ENCODE measurements around the gene GTF2A1L. TPM values are rescaled to one million over a fixed set of nuclear protein-coding genes. Genes with fewer than 3 reads are reported as not detected.

Gene GTF2A1L
- total RNA-seq, 1 donor from 2014 or later: not detected

GRCh38 chr2:48597492-48597891 is 20.2 kb upstream of the GTF2A1L start:
- Mint-ChIP-seq H3K27ac (ENCODE audit: unreplicated experiment) (no peak overlapping the region), H3K9me3 (ENCODE audit: low read depth) (no peaks in the 10 kb centered on the region), H3K4me1 (ENCODE audit: low read depth) (no peaks in the 10 kb centered on the region), H3K4me3 (ENCODE audit: unreplicated experiment) (no peak overlapping the region), H3K27me3 (ENCODE audit: low read depth) (no peaks in the 10 kb centered on the region), H3K36me3 (ENCODE audit: low read depth) (no peaks in the 10 kb centered on the region)
- DNase-seq (ENCODE audit: low spot score): no peak
- no peak for TF ChIP-seq CTCF (IDR thresholded peaks at IDR 0.05)

- H3K4me3 Mint-ChIP-seq (ENCODE audit: unreplicated experiment): no peak overlapping the region
- peaks cover 5% of the 10 kb centered on the region for H3K36me3 Mint-ChIP-seq (ENCODE audit: low read depth)
- no peaks in the 10 kb centered on the region for H3K9me3 Mint-ChIP-seq (ENCODE audit: low read depth)
- peak; percentile 91 for TF ChIP-seq CTCF (IDR thresholded peaks at IDR 0.05)
- H3K4me1 Mint-ChIP-seq (ENCODE audit: low read depth): no peaks in the 10 kb centered on the region
- no peak overlapping the region for H3K27ac Mint-ChIP-seq (ENCODE audit: unreplicated experiment)
- no peaks in the 10 kb centered on the region for H3K27me3 Mint-ChIP-seq (ENCODE audit: low read depth)
- DNase-seq (ENCODE audit: low spot score): no peak
These were observed 17.3 kb upstream of the GTF2A1L start for GRCh38 chr2:48600204-48600813.

- H3K4me3 Mint-ChIP-seq (ENCODE audit: unreplicated experiment): no peak overlapping the region
- no peak overlapping the region for H3K27ac Mint-ChIP-seq (ENCODE audit: unreplicated experiment)
- DNase-seq (ENCODE audit: low spot score): no peak
- no peaks in the 10 kb centered on the region for H3K9me3 Mint-ChIP-seq (ENCODE audit: low read depth)
- TF ChIP-seq CTCF (IDR thresholded peaks at IDR 0.05): no peak
- H3K4me1 Mint-ChIP-seq (ENCODE audit: low read depth): no peaks in the 10 kb centered on the region
- no peaks in the 10 kb centered on the region for H3K27me3 Mint-ChIP-seq (ENCODE audit: low read depth)
- H3K36me3 Mint-ChIP-seq (ENCODE audit: low read depth): peaks cover 5% of the 10 kb centered on the region
These were observed 16.7 kb upstream of the GTF2A1L start for GRCh38 chr2:48600917-48601316.

- no peak for DNase-seq (ENCODE audit: low spot score)
- Mint-ChIP-seq H3K4me3 (ENCODE audit: unreplicated experiment) (no peak overlapping the region), H3K27ac (ENCODE audit: unreplicated experiment) (no peak overlapping the region), H3K9me3 (ENCODE audit: low read depth) (no peaks in the 10 kb centered on the region), H3K36me3 (ENCODE audit: low read depth) (peaks cover 5% of the 10 kb centered on the region), H3K27me3 (ENCODE audit: low read depth) (no peaks in the 10 kb centered on the region), H3K4me1 (ENCODE audit: low read depth) (no peaks in the 10 kb centered on the region)
- TF ChIP-seq CTCF (IDR thresholded peaks at IDR 0.05): peak; percentile 51
These were observed 16.3 kb upstream of the GTF2A1L start for GRCh38 chr2:48601349-48601748.

GRCh38 chr2:48605482-48606175 is 12.0 kb upstream of the GTF2A1L start:
- no peak overlapping the region for H3K27ac Mint-ChIP-seq (ENCODE audit: unreplicated experiment)
- DNase-seq (ENCODE audit: low spot score): no peak
- peaks cover 7% of the 10 kb centered on the region for H3K36me3 Mint-ChIP-seq (ENCODE audit: low read depth)
- no peak overlapping the region for H3K4me3 Mint-ChIP-seq (ENCODE audit: unreplicated experiment)
- no peaks in the 10 kb centered on the region for H3K9me3 Mint-ChIP-seq (ENCODE audit: low read depth)
- TF ChIP-seq CTCF (IDR thresholded peaks at IDR 0.05): no peak
- no peaks in the 10 kb centered on the region for H3K27me3 Mint-ChIP-seq (ENCODE audit: low read depth)
- no peaks in the 10 kb centered on the region for H3K4me1 Mint-ChIP-seq (ENCODE audit: low read depth)
